NCI-H1417 treated with DMSO at 0.1 percent for 48 hours (cell line): ENCODE data around the gene GAS1.

ENCODE experiments used
- DNase-seq: peaks from one replicate; lab custom pipeline; 2025; lab: John Stamatoyannopoulos, UW

GAS1 gene

GRCh38 chr9:86965636-86966395 is 18.5 kb upstream of the GAS1 start:
- DNase-seq, result no peak

- DNase-seq, result no peak
Observed at GRCh38 chr9:86962692-86963091, 15.4 kb upstream of the GAS1 start.

- DNase-seq, result no peak
Observed at GRCh38 chr9:86960938-86961337, 13.6 kb upstream of the GAS1 start.

- no peak for DNase-seq
Observed at GRCh38 chr9:86958203-86958602, 10.9 kb upstream of the GAS1 start.

- no peak for DNase-seq
Observed at GRCh38 chr9:86955561-86955960, 8.3 kb upstream of the GAS1 start.

GRCh38 chr9:86955042-86955441 is 7.7 kb upstream of the GAS1 start:
- DNase-seq, result no peak

- DNase-seq, result no peak
Observed at GRCh38 chr9:86953181-86953580, 5.9 kb upstream of the GAS1 start.

- DNase-seq, result no peak
Observed at GRCh38 chr9:86948074-86948929, 996 bp upstream of the GAS1 start.

- DNase-seq, result no peak
Observed at GRCh38 chr9:86946201-86947145, 833 bp downstream of the GAS1 start.

- DNase-seq, result no peak
Observed at GRCh38 chr9:86945728-86946200, 1.5 kb downstream of the GAS1 start.

GRCh38 chr9:86944796-86945727 is 2.2 kb downstream of the GAS1 start:
- no peak for DNase-seq

- DNase-seq, result no peak
Observed at GRCh38 chr9:86943201-86944113, 3.8 kb downstream of the GAS1 start.

GRCh38 chr9:86942281-86943200 is 4.8 kb downstream of the GAS1 start:
- no peak for DNase-seq

GRCh38 chr9:86941197-86941596 is 6.1 kb downstream of the GAS1 start:
- DNase-seq, result no peak

GRCh38 chr9:86940774-86941173 is 6.5 kb downstream of the GAS1 start:
- DNase-seq, result no peak

- no peak for DNase-seq
Observed at GRCh38 chr9:86939891-86940290, 7.4 kb downstream of the GAS1 start.

GRCh38 chr9:86939321-86939720 is 8.0 kb downstream of the GAS1 start:
- DNase-seq, result no peak

- DNase-seq, result no peak
Observed at GRCh38 chr9:86938780-86939179, 8.5 kb downstream of the GAS1 start.

- DNase-seq, result no peak
Observed at GRCh38 chr9:86926145-86926544, 21.2 kb downstream of the GAS1 start.
